C4-2B (cell line): Measurements from ENCODE around the gene BRME1.

ENCODE experiments used
- CTCF ChIP-seq: fragments of 450-650 bp; conservative IDR thresholded peaks from 2 replicates; pipeline ENCODE4 v1.5.1; 2017; ENCODE audit warnings: mild to moderate bottlenecking
- ZFX ChIP-seq: fragments of 450-650 bp; IDR thresholded peaks from 2 replicates; pipeline ENCODE4 v1.6.1; 2017

GRCh38 chr19:13909430-13909829 is 3.5 kb upstream of the BRME1 start:
- no peak for TF ChIP-seq CTCF
- no peak for TF ChIP-seq ZFX
